CD4-positive, alpha-beta T cell treated with Interleukin-6 for 4 hours (primary cell): ENCODE data around the gene P2RX6.
"Not testable (repeated sequence)": the region's sequence is repeated elsewhere in the genome, so short reads cannot be mapped to it uniquely, and the experiment has no call there.

Source experiments
- DNase-seq: peaks from one replicate; pipeline ENCODE4 v3.0.0-alpha.2; 2020; ENCODE audit warnings: mixed read lengths

Gene P2RX6

GRCh38 chr22:21060363-21060762 lies 45.4 kb downstream of the P2RX6 start:
- DNase-seq = not testable (repeated sequence)

DNA sequence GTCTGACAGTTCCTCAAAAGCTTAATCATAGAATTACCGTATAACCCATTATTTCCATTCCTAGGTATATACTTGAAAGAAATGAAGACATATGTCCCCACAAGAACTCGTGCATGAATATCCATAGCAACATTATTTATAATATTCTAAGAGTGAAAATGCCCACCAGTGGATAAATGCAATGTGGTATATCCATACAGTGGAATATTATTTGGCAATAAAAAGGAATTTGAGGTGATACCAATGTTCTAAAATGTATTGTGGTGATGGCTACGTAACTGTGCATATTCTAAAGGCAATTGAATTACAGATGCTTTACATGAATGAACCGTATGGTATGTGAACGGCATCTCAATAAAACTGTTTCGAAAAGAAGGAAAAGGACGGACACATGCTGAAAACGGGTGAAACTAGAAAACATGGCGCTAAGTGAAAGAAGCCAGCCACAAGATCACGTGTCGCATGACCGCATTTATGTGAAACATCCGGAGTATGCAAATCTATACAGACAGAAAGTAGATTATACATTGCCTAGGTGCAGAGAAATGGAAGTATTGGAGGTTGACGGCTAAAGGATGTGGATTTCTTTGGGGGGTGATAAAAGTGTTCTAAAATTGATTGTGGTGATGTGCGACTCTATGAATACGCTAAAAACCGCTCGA lies 46.8 kb downstream of the P2RX6 start:
- not testable (repeated sequence) for DNase-seq

DNA sequence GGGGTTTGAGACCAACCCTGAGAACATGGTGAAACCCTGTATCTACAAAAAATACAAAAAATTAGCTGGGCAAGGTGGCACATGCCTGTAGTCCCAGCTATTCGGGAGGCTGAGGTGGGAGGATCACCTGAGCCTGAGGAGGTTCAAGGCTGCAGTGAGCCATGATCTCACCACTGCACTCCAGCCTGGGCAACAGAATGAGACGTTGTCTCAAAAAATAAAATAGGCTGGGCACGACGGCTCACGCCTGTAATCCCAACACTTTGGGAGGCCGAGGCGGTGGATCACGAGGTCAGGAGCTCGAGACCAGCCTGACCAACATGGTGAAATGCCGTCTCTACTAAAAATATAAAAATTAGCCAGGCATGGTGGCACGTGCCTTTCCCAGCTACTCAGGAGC lies 49.5 kb downstream of the P2RX6 start:
- DNase-seq = not testable (repeated sequence)

- DNase-seq = no peak
These were observed 50.2 kb downstream of the P2RX6 start for GRCh38 chr22:21064917-21065864.

GRCh38 chr22:21067075-21067900 lies 52.3 kb downstream of the P2RX6 start:
- DNase-seq = no peak

DNA sequence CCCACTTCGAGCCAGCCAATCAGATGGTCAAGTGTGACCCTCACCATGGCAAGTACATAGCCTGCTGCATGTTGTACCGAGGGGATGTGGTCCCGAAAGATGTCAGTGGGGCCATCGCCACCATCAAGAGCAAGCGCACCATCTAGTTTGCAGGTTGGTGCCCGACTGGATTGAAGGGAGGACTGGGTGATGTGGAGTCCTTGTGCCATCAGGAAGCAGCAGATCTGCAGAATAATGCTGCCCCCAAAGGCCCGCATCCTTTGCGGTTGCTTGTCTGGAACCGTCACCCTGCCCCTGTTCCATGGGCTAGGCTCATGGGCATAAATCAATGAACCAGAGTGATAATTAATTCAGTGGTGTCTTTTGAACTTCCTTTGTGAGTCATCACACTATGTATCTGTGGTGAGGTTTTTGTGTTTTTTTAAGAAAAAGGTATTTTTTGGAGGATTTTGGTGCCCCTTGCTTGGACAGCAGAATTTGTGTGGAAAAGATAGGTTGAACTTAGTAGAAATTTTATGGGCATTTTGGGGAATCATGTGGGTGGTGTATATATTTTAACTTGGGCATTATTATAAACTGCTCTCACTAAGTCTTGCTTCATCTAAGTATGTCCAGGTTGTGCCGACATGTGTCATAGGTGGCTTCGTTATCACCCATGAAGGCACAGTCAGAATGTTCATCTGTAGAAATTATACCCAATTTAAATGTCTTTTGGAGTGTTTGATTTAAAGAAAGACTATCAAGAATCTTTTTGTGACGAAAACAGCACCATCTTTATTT lies 53.1 kb downstream of the P2RX6 start:
- no peak for DNase-seq

DNA sequence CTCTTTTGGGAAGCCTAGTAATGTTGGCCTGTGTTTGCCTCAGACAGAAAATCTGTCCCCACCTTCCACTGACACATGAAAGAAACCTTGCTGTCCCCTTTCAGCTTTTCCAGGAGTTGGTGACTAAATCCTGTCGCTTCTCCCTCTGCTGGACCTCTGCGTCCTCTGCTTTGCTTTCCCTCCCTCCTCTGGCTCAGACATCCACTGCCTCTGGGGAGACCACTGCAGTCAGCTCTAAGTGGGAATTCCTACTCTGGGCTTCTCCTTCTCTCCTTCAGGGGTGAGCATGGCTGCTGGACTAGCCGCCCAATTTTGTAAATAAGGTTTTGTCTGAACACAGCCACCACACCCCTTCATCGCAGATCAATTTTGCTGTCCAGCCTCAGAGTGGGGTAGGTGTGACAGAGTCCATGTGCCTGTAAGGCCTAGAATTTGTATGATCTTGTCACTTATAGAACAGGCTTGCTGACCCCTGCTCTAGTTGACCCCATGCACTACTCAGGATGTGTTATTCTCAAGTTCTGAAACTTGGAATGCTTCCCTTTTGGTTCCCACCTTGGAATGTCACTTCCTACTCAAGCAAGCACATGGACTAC lies 53.8 kb downstream of the P2RX6 start:
- no peak for DNase-seq

- no peak for DNase-seq
These were observed 54.4 kb downstream of the P2RX6 start for GRCh38 chr22:21069375-21069774.

- DNase-seq = no peak
These were observed 56.0 kb downstream of the P2RX6 start for GRCh38 chr22:21070690-21071615.

- DNase-seq = not testable (repeated sequence)
These were observed 56.8 kb downstream of the P2RX6 start for GRCh38 chr22:21071796-21072195.

- no peak for DNase-seq
These were observed 58.1 kb downstream of the P2RX6 start for GRCh38 chr22:21073023-21073422.

- DNase-seq = no peak
These were observed 58.5 kb downstream of the P2RX6 start for GRCh38 chr22:21073482-21073881.

DNA sequence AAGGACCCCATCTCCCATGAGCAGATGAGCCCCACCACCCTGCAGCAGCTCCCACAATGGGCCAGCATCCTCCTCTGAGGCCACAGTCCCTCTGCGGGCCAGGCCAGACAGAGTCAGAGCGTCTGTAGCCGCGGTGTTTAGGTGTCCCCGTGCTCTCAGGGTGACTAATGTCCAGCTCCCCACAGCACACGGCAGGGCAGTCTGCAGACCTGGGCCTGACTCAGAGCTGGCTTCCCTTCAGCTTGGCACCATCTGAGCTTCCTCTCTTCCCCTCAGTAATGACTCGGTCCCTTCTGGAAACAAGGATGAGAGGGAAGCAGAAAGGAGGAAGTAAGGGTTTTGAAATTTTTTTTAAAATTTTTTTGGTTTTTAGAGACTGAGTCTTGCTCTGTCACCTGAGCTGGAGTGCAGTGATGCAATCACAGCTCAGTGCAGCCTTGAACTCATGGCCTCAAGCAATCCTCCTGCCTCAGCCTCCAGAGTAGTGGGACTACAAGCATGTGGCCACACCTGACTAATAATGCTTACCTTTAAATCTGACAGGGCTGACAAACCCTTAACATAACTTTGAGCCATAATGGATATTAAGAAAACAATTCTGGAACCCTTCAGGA lies 59.2 kb downstream of the P2RX6 start:
- no peak for DNase-seq

DNA sequence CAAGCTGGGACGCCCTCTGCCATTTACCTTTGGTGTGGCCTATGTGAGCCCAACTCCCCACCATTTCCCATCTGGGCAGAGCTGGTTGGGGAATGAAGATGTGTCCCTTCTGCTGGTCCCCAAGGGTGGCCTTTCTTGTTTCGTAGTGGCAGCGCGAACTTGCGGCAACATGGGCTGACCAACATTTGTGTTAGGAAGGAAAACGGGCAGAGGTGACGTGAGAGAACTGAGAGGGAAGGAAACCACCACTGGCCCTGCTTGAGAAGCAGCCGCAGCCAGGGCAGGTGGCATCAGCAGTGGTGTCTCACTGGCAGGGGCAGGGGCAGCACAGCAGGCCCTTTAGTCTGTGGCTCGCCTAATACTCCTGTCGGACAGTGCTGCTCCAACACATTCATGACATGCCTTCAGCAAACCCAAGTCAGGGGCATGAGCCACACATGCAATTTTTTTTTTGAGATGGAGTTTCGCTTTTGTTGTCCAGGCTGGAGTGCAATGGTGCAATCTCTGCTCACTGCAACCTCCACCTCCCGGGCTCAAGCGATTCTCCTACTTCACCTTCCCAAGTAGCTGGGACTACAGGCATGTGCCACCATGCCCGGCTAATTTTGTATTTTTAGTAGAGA lies 60.7 kb downstream of the P2RX6 start:
- no peak for DNase-seq

DNA sequence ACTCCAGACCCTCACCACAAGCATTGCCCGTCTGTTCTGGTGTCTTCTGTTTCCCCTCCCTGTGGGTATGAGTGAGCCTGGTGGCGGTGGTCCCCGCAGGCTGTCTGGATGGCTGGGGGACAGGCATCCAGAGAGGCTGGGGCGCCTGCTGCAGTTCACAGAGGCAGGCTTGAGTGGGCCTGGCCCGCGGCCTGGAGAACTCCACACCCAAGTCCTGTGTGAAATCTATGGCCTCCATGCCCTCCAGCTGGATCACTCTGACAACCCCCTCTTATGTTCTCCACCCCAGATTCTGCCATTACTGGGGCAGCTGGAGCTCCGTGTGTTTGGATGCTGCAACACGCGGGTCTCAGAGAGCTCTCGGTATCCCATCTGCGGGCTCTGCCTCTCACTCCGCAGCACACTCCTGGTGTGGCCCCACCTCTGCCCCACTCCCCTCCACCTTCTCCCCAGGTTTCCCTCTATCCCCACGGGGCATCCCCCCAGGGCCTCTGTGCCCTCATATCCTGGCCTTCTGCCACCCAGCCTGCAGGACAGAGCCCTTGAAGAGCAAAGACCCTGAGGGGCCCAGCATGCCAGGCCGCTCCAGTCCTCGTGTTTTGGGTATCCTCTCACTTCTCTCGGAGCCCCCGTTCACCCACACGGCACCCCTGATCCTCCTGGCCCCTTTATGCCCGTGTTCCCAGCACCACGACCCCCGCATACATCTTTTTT lies 62.1 kb downstream of the P2RX6 start:
- no peak for DNase-seq
